ENCODE data around the gene EPHB4. TPM values are rescaled to one million over a fixed set of nuclear protein-coding genes. Genes with fewer than 3 reads are reported as not detected.
A peak's percentile ranks its signal among the peaks of the same experiment; 100 is the strongest.

The EPHB4 gene
- total and polyA plus RNA-seq, 10 of the 15 experiments (the other 5 are each of a cell fraction or from before 2014, with no cell fraction given), result 0.32 to 0.85 (median 0.48) TPM; not detected in 4

DNA sequence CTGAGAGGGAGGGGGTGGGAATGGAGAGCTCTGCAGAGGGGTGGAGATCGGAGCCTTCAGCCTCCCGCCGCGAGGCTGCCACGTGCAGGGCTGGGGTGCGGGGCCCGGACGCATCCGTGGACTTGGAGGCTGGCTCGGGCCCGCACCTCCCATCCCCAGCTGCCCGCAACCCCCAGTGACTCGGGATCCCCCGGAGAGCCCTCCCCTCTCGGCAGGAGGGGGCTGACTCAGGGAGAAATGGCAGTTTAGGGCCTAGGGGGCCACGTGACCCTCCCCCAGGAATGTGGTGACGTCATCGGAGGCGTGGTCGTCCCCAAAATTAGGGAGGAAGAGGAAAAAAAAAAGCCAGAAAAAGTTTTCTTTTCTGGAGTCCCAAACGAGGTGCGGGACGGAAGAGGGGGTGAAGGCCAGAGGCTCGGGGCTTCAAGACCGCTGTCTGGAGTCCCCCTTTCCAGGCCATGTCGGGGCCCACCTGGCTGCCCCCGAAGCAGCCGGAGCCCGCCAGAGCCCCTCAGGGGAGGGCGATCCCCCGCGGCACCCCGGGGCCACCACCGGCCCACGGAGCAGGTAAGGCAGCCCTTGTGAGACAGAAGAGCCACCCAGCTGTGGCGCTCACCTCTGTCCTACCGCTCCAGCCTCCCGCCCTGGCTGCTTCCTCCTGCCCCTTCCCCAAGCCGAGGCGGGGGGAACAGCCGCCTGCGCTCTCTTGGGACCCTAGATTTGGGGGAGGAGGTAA is 39.9 kb upstream of the EPHB4 start, which contains the start of gene TRIP6:
Gene TRIP6 (plus strand): TSS at position 348 of the 736 bp plus-strand sequence. CDS start 111 bp downstream, at position 459.
- ChIA-PET SMC1A (ENCODE audit: uncharacterized antibody, unreplicated experiment) (interaction anchor here (1.0 kb wide), 1 partner anchor 8 kb away, joined by 3 read pairs; the partner anchor contains the start of gene SRRT), CTCF (interaction anchor here (1.1 to 1.3 kb wide), 2 partner anchors 15 to 66 kb away, joined by 3 read pairs; partner anchors contain the start of gene SLC12A9), RAD21 (ENCODE audit: unreplicated experiment) (interaction anchor here (0.9 to 1.3 kb wide), 2 partner anchors 9 to 23 kb away, joined by 3 read pairs; partner anchors contain the start of gene UFSP1), POLR2A (interaction anchor here (0.6 to 0.8 kb wide), 4 partner anchors 23 to 259 kb away, joined by 3 to 4 read pairs (median 3); partner anchors contain the start of genes MOSPD3, SERPINE1 and UFSP1)
- Histone ChIP-seq H4K20me1 (ENCODE audit: control insufficient read depth, insufficient read depth) (no peaks in the 10 kb centered on the region), H2AFZ (ENCODE audit: control insufficient read depth, low read depth, low read length) (peak within 1 kb of the TSS; percentile 35), H3K4me3 (peak within 1 kb of the TSS; percentile 94), H3K4me1 (ENCODE audit: control insufficient read depth, insufficient read depth, low read length) (peaks cover 4% of the 10 kb centered on the region), H3K27ac (ENCODE audit: control insufficient read depth, insufficient read depth) (peak within 1 kb of the TSS; percentile 92), H3K79me2 (ENCODE audit: control insufficient read depth, insufficient read depth, low read length) (peaks cover 22% of the 10 kb centered on the region), H3K36me3 (ENCODE audit: control insufficient read depth in 2 of 2, insufficient read depth in 2 of 2, low read length in 1 of 2) (peaks cover 0 to 2% of the 10 kb centered on the region in 2 experiments; a peak in 3 of 4 replicates), H3K9me3 (replicated peaks; ENCODE audit: control insufficient read depth, insufficient read depth, low read length) (no peaks in the 10 kb centered on the region), H3K9ac (ENCODE audit: control insufficient read depth, insufficient read depth, low read length) (peak within 1 kb of the TSS; percentile 95), H3K27me3 (replicated peaks in 1 of 2; ENCODE audit: control insufficient read depth in 2 of 2, insufficient read depth in 2 of 2, low read length in 1 of 2) (no peaks in the 10 kb centered on the region), H3K4me2 (ENCODE audit: control insufficient read depth, insufficient read depth) (peak within 1 kb of the TSS; percentile 72)
- peak; percentile 81 for ATAC-seq
- DNase-seq (ENCODE audit: low read depth, low spot score), result no peak
- BruUV-seq (replicated peaks), result TSS peak; percentile 86
- in situ Hi-C loops (cut with MboI) (no loop called here), intact Hi-C loops (cut with micrococcal nuclease; ENCODE audit: unreplicated experiment) (no loop called here)
- 3% methylated on average over 38 of the region's 42 CpGs for WGBS (ENCODE audit: insufficient coverage, insufficient replicate concordance, low lambda C conversion rate, missing lambda C conversion rate)
- no peak for FAIRE-seq
- TF ChIP-seq YBX1 (IDR thresholded peaks at IDR 0.05), result no peak
- TF ChIP-seq, protein P1, sequence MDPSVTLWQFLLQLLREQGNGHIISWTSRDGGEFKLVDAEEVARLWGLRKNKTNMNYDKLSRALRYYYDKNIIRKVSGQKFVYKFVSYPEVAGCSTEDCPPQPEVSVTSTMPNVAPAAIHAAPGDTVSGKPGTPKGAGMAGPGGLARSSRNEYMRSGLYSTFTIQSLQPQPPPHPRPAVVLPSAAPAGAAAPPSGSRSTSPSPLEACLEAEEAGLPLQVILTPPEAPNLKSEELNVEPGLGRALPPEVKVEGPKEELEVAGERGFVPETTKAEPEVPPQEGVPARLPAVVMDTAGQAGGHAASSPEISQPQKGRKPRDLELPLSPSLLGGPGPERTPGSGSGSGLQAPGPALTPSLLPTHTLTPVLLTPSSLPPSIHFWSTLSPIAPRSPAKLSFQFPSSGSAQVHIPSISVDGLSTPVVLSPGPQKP (IDR thresholded peaks at IDR 0.05; ENCODE audit: low read depth, low read length), result no peak
- TF ChIP-seq ZNF687 (IDR thresholded peaks at IDR 0.05), result peak; percentile 72; the same call in 1 of the 2 replicates
- TF ChIP-seq NFYA (IDR thresholded peaks at IDR 0.05; ENCODE audit: borderline replicate concordance, low read depth, low read length), result no peak
- no peak for TF ChIP-seq TCF3 (IDR thresholded peaks at IDR 0.05; ENCODE audit: borderline replicate concordance, insufficient read depth, low read depth, low read length)
- TF ChIP-seq ZNF622 (IDR thresholded peaks at IDR 0.05), result no peak
- no peak for TF ChIP-seq ZNF592 (IDR thresholded peaks at IDR 0.05)
- TF ChIP-seq MEF2B (IDR thresholded peaks at IDR 0.05; ENCODE audit: partially characterized antibody, poor library complexity, severe bottlenecking), result no peak
- TF ChIP-seq MTA3 (IDR thresholded peaks at IDR 0.05; ENCODE audit: borderline replicate concordance, low read length), result no peak
- TF ChIP-seq RB1 (IDR thresholded peaks at IDR 0.05; ENCODE audit: borderline replicate concordance), result no peak
- TF ChIP-seq CBX5 (IDR thresholded peaks at IDR 0.05; ENCODE audit: low read depth), result no peak
- TF ChIP-seq ZZZ3 (IDR thresholded peaks at IDR 0.05; ENCODE audit: control insufficient read depth, insufficient read length, low read depth), result no peak
